Measurements from ENCODE around the gene SC5D. TPM values are rescaled to one million over a fixed set of nuclear protein-coding genes. Genes with fewer than 3 reads are reported as not detected.

The SC5D gene
- total RNA-seq, 1 experiment from 2014 or later: 126 TPM

- BruUV-seq (replicated peaks): no TSS peak
- H3K27ac Mint-ChIP-seq (ENCODE audit: unreplicated experiment): no peak overlapping the region
- peaks cover 12% of the 10 kb centered on the region for H3K9me3 Mint-ChIP-seq (ENCODE audit: unreplicated experiment)
- no peaks in the 10 kb centered on the region for H3K9me3 ChIP-seq
- intact Hi-C loops (cut with micrococcal nuclease; ENCODE audit: unreplicated experiment): no loop called here
- ChIA-PET CTCF (no interaction called here), POLR2A (interaction anchor here (0.7 kb wide), 1 partner anchor 13 kb away, joined by 3 read pairs; no protein-coding TSS in a partner anchor)
- no peak overlapping the region for H3K4me3 ChIP-seq (ENCODE audit: low read depth, low read length)
- H3K27me3 Mint-ChIP-seq (ENCODE audit: insufficient read depth, unreplicated experiment): no peaks in the 10 kb centered on the region
- TF ChIP-seq CTCF (IDR thresholded peaks at IDR 0.05; ENCODE audit: insufficient read depth in 1 of 2, low read depth in 1 of 2, low read length in 1 of 2, severe bottlenecking in 1 of 2, unreplicated experiment in 1 of 2): no peak
- DNase-seq: no peak
- peaks cover 3% of the 10 kb centered on the region for H3K36me3 ChIP-seq (ENCODE audit: control insufficient read depth, insufficient read depth, low read length)
- H3K4me3 Mint-ChIP-seq (ENCODE audit: unreplicated experiment): no peak overlapping the region
- H3K4me1 Mint-ChIP-seq (ENCODE audit: low read depth, unreplicated experiment): peaks cover 11% of the 10 kb centered on the region
- no peaks in the 10 kb centered on the region for H3K4me1 ChIP-seq
- peaks cover 40% of the 10 kb centered on the region for H3K36me3 Mint-ChIP-seq (ENCODE audit: insufficient read depth, unreplicated experiment)
- no peaks in the 10 kb centered on the region for H3K27me3 ChIP-seq (replicated peaks; ENCODE audit: control insufficient read depth, insufficient read depth, low read length)
Measured at GRCh38 chr11:121300313-121300971, 7.9 kb downstream of the SC5D start.

GRCh38 chr11:121300972-121301699, 8.6 kb downstream of the SC5D start:
- no TSS peak for BruUV-seq (replicated peaks)

GRCh38 chr11:121304759-121305158, 12.2 kb downstream of the SC5D start:
- BruUV-seq (replicated peaks): no TSS peak
- Histone ChIP-seq H3K36me3 (ENCODE audit: control insufficient read depth, insufficient read depth, low read length) (peaks cover 3% of the 10 kb centered on the region), H3K4me1 (no peaks in the 10 kb centered on the region), H3K4me3 (ENCODE audit: low read depth, low read length) (no peak overlapping the region), H3K9me3 (no peaks in the 10 kb centered on the region), H3K27me3 (replicated peaks; ENCODE audit: control insufficient read depth, insufficient read depth, low read length) (no peaks in the 10 kb centered on the region)
- Mint-ChIP-seq H3K27me3 (ENCODE audit: insufficient read depth, unreplicated experiment) (no peaks in the 10 kb centered on the region), H3K4me3 (ENCODE audit: unreplicated experiment) (no peak overlapping the region), H3K27ac (ENCODE audit: unreplicated experiment) (no peak overlapping the region), H3K36me3 (ENCODE audit: insufficient read depth, unreplicated experiment) (peaks cover 46% of the 10 kb centered on the region), H3K4me1 (ENCODE audit: low read depth, unreplicated experiment) (no peaks in the 10 kb centered on the region), H3K9me3 (ENCODE audit: unreplicated experiment) (peaks cover 3% of the 10 kb centered on the region)
- intact Hi-C loops (cut with micrococcal nuclease; ENCODE audit: unreplicated experiment): no loop called here
- no peak for TF ChIP-seq CTCF (IDR thresholded peaks at IDR 0.05; ENCODE audit: insufficient read depth in 1 of 2, low read depth in 1 of 2, low read length in 1 of 2, severe bottlenecking in 1 of 2, unreplicated experiment in 1 of 2)
- CTCF ChIA-PET: no interaction called here
- POLR2A ChIA-PET: no interaction called here
- no peak for DNase-seq

More at GRCh38 chr11:121300972-121301699, 8.6 kb downstream of the SC5D start:
- H3K9me3 ChIP-seq: no peaks in the 10 kb centered on the region
- no peaks in the 10 kb centered on the region for H3K4me1 ChIP-seq
- intact Hi-C loops (cut with micrococcal nuclease; ENCODE audit: unreplicated experiment): no loop called here
- H3K36me3 ChIP-seq (ENCODE audit: control insufficient read depth, insufficient read depth, low read length): peaks cover 3% of the 10 kb centered on the region
- Mint-ChIP-seq H3K4me3 (ENCODE audit: unreplicated experiment) (no peak overlapping the region), H3K27me3 (ENCODE audit: insufficient read depth, unreplicated experiment) (no peaks in the 10 kb centered on the region), H3K9me3 (ENCODE audit: unreplicated experiment) (peaks cover 12% of the 10 kb centered on the region), H3K27ac (ENCODE audit: unreplicated experiment) (no peak overlapping the region), H3K4me1 (ENCODE audit: low read depth, unreplicated experiment) (peaks cover 4% of the 10 kb centered on the region), H3K36me3 (ENCODE audit: insufficient read depth, unreplicated experiment) (peaks cover 46% of the 10 kb centered on the region)
- DNase-seq: no peak
- ChIA-PET POLR2A (no interaction called here), CTCF (no interaction called here)
- no peaks in the 10 kb centered on the region for H3K27me3 ChIP-seq (replicated peaks; ENCODE audit: control insufficient read depth, insufficient read depth, low read length)
- no peak overlapping the region for H3K4me3 ChIP-seq (ENCODE audit: low read depth, low read length)
- no peak for TF ChIP-seq CTCF (IDR thresholded peaks at IDR 0.05; ENCODE audit: insufficient read depth in 1 of 2, low read depth in 1 of 2, low read length in 1 of 2, severe bottlenecking in 1 of 2, unreplicated experiment in 1 of 2)
